Amniotic stem cell (primary cell): ENCODE measurements around the gene CCDC117.
"Not testable (repeated sequence)": the region's sequence is repeated elsewhere in the genome, so short reads cannot be mapped to it uniquely, and the experiment has no call there.

Experiments
- DNase-seq: peaks from one replicate; lab custom pipeline; 2025; lab: John Stamatoyannopoulos, UW

The CCDC117 gene

DNA sequence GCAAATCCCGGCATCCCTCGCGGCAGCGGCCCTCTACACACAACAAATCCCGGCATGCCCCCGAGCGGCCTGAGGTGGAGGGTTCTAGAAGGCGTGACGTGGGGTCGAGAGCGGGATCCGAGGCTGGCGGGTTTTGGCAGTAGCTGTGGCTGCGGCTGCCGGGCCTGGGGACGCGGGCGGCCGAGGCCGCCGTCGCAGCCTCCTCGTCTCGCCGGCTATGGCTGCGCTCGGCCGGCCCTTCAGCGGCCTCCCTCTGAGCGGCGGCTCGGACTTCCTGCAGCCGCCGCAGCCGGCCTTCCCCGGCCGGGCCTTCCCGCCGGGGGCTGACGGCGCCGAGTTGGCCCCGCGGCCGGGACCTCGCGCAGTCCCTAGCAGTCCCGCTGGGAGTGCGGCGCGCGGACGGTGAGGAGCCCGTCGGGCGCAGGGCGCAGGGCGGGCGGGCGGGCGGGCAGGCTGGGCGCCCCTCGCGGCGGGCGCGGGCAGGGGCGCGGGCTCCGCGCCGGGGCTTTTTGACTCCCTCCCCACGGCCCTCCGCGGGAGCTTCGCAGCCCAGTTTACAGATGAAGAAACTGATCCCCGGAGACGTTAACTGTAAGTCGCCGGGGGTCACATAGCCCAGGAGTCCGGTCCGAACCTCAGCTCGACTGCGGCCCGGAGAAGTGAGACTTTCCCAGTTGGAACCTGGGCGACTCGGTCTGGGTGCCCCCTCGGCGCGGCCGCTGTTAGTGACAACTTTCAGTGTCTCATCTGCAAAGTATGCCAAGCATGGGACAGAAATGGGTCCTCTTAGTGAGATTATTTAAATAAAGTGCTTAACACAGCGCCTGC is at the start of gene CCDC117:
CCDC117 (plus strand) TSS at position 63 of the 828 bp plus-strand sequence; CDS start at position 218, 155 bp downstream.
- DNase-seq: peak; percentile 93

GRCh38 chr22:28728002-28728401 is 44.5 kb upstream of the CCDC117 start:
- DNase-seq: no peak

- DNase-seq: no peak
Measured at GRCh38 chr22:28728621-28729313, 43.7 kb upstream of the CCDC117 start.

- no peak for DNase-seq
Measured at GRCh38 chr22:28730179-28730578, 42.3 kb upstream of the CCDC117 start.

DNA sequence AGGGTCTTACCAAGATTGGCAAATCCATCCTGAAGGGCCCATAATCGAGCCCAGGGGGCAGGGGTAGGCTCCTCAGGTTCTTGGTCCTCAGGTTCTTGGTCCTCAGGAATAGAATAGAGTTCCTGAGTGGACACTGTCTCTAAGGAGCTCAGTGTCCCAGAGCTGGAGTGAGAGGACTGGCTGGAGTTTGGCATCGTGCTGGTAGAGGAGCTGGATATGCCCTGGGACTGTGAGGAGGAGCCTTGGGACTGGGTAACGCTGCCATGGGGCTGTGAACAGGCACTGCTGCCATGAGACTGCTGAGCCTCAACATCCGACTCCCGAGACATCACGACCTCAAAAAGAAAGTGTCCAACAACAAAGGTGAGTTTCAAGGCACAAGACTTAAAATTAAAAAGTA is 38.1 kb upstream of the CCDC117 start:
- no peak for DNase-seq

- no peak for DNase-seq
Measured at GRCh38 chr22:28736301-28737155, 36.0 kb upstream of the CCDC117 start.

DNA sequence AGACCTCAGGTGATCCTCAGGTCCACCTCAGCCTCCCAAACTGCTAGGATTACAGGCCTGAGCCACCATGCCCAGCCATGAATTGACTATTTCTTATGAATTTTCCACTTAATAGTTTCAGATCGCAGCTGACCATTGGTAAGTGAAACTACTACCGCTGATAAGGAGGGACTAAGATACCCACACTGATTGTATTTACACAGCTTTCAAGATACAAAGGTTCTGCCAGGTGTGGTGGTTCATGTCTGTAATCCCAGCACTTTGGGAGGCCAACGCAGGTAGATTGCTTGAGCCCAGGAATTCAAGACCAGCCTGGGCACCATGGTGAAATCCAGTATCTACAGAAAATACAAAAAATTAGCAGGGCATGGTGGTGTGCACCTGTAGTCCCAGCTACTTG is 34.8 kb upstream of the CCDC117 start:
- no peak for DNase-seq

GRCh38 chr22:28738876-28739275 is 33.6 kb upstream of the CCDC117 start:
- not testable (repeated sequence) for DNase-seq

DNA sequence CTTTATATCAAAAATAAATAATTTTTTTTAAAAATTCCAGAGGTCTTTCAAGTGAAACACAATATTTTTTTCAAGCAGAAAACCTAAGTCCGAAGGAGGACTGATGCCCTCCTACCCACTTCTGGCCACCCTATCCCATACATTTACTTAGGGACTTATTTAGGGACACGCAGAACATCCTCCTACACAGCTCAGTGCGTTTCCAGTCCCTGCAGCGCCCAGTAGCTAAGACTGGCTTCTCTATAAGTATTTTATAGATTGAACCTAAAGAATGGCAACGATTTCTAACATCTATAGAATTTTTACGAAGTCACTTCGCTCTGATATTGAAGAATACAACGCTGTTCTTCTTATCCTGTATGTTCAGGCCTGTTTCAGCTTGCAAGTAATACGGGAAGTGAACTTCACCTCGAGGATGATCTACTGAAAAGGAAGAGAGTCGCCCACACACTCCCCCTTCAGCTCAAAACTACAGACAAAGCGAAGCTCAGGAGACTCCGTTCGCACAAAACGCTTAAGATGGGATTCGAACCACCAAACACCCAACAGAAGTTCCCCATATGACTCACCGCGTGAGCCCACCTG is 31.2 kb upstream of the CCDC117 start:
- DNase-seq: no peak

- DNase-seq: peak; percentile 98
Measured at GRCh38 chr22:28741785-28742561, 30.5 kb upstream of the CCDC117 start, which contains the start of the genes CHEK2 and HSCB. TSS of gene CHEK2 (minus strand) at chr22:28741820. CDS start at chr22:28734721, 7,099 bp downstream. TSS of gene HSCB (plus strand) at chr22:28742039. CDS start at chr22:28742096, 57 bp downstream.

- DNase-seq: no peak
Measured at GRCh38 chr22:28742562-28742962, 29.9 kb upstream of the CCDC117 start.

DNA sequence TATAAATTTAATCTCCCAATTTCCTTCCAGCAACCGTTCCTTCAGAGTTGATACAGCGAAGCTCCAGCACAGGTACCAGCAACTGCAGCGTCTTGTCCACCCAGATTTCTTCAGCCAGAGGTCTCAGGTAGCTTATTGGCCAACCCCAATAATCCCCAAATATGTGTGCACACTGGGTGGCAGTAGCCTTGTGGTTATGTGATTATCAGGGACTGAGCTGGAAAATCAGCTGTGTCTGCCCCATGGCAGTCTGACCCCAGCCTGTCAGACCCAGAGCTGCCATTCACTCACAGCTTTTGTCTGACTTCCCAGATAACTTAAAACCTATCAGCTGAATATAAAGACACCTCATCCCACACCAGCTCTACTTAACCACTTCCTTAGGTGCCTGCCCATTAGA is 28.6 kb upstream of the CCDC117 start:
- DNase-seq: no peak

DNA sequence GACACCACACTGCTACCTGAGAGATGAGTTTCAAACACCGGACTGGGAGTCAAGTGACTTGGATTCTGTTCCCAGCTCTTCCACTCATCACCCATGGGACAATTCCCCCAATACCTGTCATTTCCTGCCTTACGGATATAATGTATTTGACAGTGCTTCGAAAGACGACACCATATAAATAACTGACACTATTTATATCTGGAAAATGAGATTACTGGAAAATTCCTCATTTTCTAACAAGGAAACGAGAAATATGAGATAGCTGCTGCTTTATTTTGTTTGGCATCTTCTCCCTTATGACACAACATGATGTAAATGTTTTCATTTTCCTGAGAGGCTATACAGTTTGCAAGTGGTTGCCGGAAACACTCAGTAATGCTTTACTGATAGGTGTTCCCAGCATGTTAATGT is 22.0 kb upstream of the CCDC117 start:
- peak; percentile 60 for DNase-seq

DNA sequence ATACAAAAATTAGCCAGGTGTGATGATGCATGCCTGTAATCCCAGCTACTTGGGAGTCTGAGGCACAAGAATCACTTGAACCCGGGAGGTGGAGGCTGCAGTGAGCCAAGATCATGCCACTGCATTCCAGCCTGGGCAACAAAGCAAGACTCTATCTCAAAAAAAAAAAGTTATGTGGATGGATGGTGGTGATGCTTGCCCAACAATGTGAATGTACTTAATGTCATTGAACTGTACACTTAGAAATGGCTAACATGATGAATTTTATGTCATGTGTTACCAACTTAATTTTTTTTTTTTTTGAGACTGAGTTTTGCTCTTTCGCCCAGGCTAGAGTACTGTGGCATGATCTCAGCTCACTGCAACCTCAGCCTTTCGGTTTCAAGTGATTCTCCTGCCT is 18.0 kb upstream of the CCDC117 start:
- not testable (repeated sequence) for DNase-seq

- no peak for DNase-seq
Measured at GRCh38 chr22:28759861-28760560, 12.5 kb upstream of the CCDC117 start.

GRCh38 chr22:28761449-28761755 is 11.1 kb upstream of the CCDC117 start:
- DNase-seq: no peak

- DNase-seq: not testable (repeated sequence)
Measured at GRCh38 chr22:28762000-28762399, 10.5 kb upstream of the CCDC117 start.

DNA sequence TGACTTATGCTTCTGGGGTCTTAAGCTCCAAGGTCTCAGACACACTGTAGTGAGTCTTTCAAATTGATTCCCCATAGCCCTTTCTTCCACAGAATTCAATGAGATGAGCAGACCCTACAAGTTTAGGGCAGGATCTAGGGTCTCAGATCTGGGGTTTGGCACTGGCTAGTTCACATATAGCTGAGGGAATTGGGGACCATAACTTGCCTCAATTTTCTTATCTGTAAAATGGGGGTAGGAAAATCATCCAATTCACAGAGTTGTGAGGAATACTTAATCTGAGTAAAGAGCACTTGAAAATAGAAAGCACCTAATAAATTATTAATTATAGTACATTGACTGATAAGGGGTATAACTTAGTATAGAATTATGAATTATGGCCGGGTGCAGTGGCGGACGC is 5.9 kb upstream of the CCDC117 start:
- no peak for DNase-seq

DNA sequence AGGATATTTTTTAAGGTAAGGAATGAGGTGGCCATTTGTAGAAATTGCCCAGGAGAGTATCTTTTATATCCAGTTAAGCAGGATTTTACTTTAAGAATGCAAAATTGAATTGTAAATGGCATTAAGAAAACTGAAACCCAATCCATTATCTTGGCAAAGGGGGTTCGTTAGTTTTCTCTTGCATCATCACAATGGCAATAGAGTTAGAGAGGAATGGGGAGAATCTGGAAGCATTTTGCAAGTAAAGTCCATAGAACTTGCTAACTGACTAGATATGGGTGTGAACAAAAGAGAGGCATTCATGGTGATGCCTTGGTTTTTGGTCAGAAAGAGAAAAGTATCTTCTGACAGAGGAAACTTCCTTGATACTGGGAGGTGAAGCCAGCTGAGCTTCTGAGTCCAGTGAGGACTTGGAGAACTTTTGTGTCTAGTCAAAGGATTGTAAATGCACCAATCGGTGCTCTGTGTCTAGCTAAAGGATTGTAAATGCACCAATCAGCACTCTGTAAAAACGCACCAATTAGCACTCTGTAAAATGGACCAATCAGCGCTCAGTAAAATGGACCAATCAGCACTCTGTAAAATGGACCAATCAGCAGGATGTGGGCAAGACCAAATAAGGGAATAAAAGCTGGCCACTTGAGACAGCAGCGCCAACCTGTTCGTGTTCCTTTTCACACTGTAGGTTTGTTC is 3.6 kb upstream of the CCDC117 start:
- DNase-seq: no peak
